H4 (cell line): Measurements from ENCODE around the gene FBXO48. TPM values are rescaled to one million over a fixed set of nuclear protein-coding genes. Genes with fewer than 3 reads are reported as not detected.
A peak's percentile ranks its signal among the peaks of the same experiment; 100 is the strongest.
"Not testable (repeated sequence)": the region's sequence is repeated elsewhere in the genome, so short reads cannot be mapped to it uniquely, and the experiment has no call there.

ENCODE experiments used
- DNase-seq: peaks from one replicate; pipeline ENCODE4 v3.0.0-alpha.2; 2015; ENCODE audit warnings: low spot score
- total RNA-seq: library from RNA; depleted of rRNA; stranded (reverse); fragments of >200 nt; shearing (Covaris generic); gene quantifications from 2 replicates; pipeline ENCODE4 v1.2.3, GENCODE V29; 2014

Gene FBXO48
- total RNA-seq, 1 experiment from 2014 or later = 0.31 TPM

- no peak for DNase-seq
Observed at GRCh38 chr2:68472796-68473414, 5.8 kb upstream of the FBXO48 start.

- DNase-seq = no peak
Observed at GRCh38 chr2:68471385-68471784, 4.3 kb upstream of the FBXO48 start.

- DNase-seq = no peak
Observed at GRCh38 chr2:68469935-68470334, 2.8 kb upstream of the FBXO48 start.

- no peak for DNase-seq
Observed at GRCh38 chr2:68468801-68469200, 1.7 kb upstream of the FBXO48 start.

- no peak for DNase-seq
Observed at GRCh38 chr2:68466778-68467076, 367 bp downstream of the FBXO48 start.

GRCh38 chr2:68466361-68466777 is 725 bp downstream of the FBXO48 start:
- peak; percentile 56 for DNase-seq

- DNase-seq = no peak
Observed at GRCh38 chr2:68465081-68465916, 1.8 kb downstream of the FBXO48 start.

- DNase-seq = no peak
Observed at GRCh38 chr2:68464651-68465050, 2.4 kb downstream of the FBXO48 start.

GRCh38 chr2:68463287-68463877 is 3.7 kb downstream of the FBXO48 start:
- peak; percentile 47 for DNase-seq

GRCh38 chr2:68458981-68459380 is 8.1 kb downstream of the FBXO48 start:
- DNase-seq = no peak

GRCh38 chr2:68456198-68456597 is 10.9 kb downstream of the FBXO48 start:
- DNase-seq = no peak

GRCh38 chr2:68454719-68455118 is 12.4 kb downstream of the FBXO48 start:
- DNase-seq = no peak

GRCh38 chr2:68453761-68454360 is 13.2 kb downstream of the FBXO48 start:
- no peak for DNase-seq

GRCh38 chr2:68452158-68452900 is 14.8 kb downstream of the FBXO48 start:
- DNase-seq = no peak

- no peak for DNase-seq
Observed at GRCh38 chr2:68448671-68449653, 18.1 kb downstream of the FBXO48 start.

GRCh38 chr2:68447118-68447517 is 20.0 kb downstream of the FBXO48 start:
- no peak for DNase-seq

- not testable (repeated sequence) for DNase-seq
Observed at GRCh38 chr2:68446425-68446824, 20.7 kb downstream of the FBXO48 start.

GRCh38 chr2:68441994-68442322 is 25.1 kb downstream of the FBXO48 start:
- no peak for DNase-seq

GRCh38 chr2:68441179-68441993 is 25.7 kb downstream of the FBXO48 start:
- DNase-seq = peak; percentile 85
